HG03520 (cell line): ENCODE data around the gene TMEM163.

Experiments
- ATAC-seq: cut with Tn5 transposase; IDR thresholded peaks from one replicate; pipeline ENCODE4 v1.9.1; 2021; ENCODE audit warnings: mild to moderate bottlenecking, moderate library complexity; ENCODE audit not compliant: unreplicated experiment

TMEM163 gene

GRCh38 chr2:134462275-134462674 lies 256.5 kb downstream of the TMEM163 start:
- ATAC-seq: no peak

- ATAC-seq: no peak
Observed at GRCh38 chr2:134461511-134461910, 257.3 kb downstream of the TMEM163 start.

GRCh38 chr2:134460583-134460998 lies 258.2 kb downstream of the TMEM163 start:
- peak; percentile 90 for ATAC-seq

GRCh38 chr2:134459706-134460406 lies 258.9 kb downstream of the TMEM163 start:
- ATAC-seq: no peak

- ATAC-seq: no peak
Observed at GRCh38 chr2:134458950-134459349, 259.9 kb downstream of the TMEM163 start.

GRCh38 chr2:134458473-134458853 lies 260.3 kb downstream of the TMEM163 start:
- no peak for ATAC-seq

- ATAC-seq: no peak
Observed at GRCh38 chr2:134457765-134458472, 260.9 kb downstream of the TMEM163 start.

GRCh38 chr2:134457353-134457752 lies 261.4 kb downstream of the TMEM163 start:
- ATAC-seq: no peak

- ATAC-seq: no peak
Observed at GRCh38 chr2:134455426-134455825, 263.4 kb downstream of the TMEM163 start.

- ATAC-seq: no peak
Observed at GRCh38 chr2:134454931-134455330, 263.9 kb downstream of the TMEM163 start.

GRCh38 chr2:134454426-134454825 lies 264.4 kb downstream of the TMEM163 start:
- no peak for ATAC-seq

GRCh38 chr2:134453973-134454372 lies 264.8 kb downstream of the TMEM163 start:
- no peak for ATAC-seq

GRCh38 chr2:134453476-134453875 lies 265.3 kb downstream of the TMEM163 start:
- ATAC-seq: no peak

- ATAC-seq: no peak
Observed at GRCh38 chr2:134452042-134452733, 266.6 kb downstream of the TMEM163 start.

GRCh38 chr2:134451347-134451630 lies 267.5 kb downstream of the TMEM163 start:
- no peak for ATAC-seq

GRCh38 chr2:134449751-134450513 lies 268.9 kb downstream of the TMEM163 start:
- ATAC-seq: no peak

GRCh38 chr2:134449157-134449556 lies 269.6 kb downstream of the TMEM163 start:
- no peak for ATAC-seq

GRCh38 chr2:134448650-134449049 lies 270.1 kb downstream of the TMEM163 start:
- no peak for ATAC-seq

GRCh38 chr2:134447669-134448068 lies 271.1 kb downstream of the TMEM163 start:
- ATAC-seq: no peak

- ATAC-seq: no peak
Observed at GRCh38 chr2:134446383-134447017, 272.3 kb downstream of the TMEM163 start.

GRCh38 chr2:134445985-134446382 lies 272.8 kb downstream of the TMEM163 start:
- ATAC-seq: no peak
